OCI-LY7 (cell line): ENCODE results near the gene ACP1. TPM values are rescaled to one million over a fixed set of nuclear protein-coding genes. Genes with fewer than 3 reads are reported as not detected.

Source experiments
- BruUV-seq: library from RNA; stranded (reverse); fragments of 400-500 nt; replicated peaks from 2 replicates; lab custom pipeline; 2021; lab: Mats Ljungman, UMichigan
- CTCF ChIA-PET: fragments of 300-600 bp; sonication (Branson Sonifier 250); formaldehyde crosslinking; loops from one replicate; lab custom pipeline; 2022; ENCODE audit warnings: antibody characterized with exemption; ENCODE audit not compliant: unreplicated experiment; lab: Charles Lee
- POLR2A ChIA-PET: fragments of 300-600 bp; sonication (Branson Sonifier 250); formaldehyde crosslinking; loops from one replicate; lab custom pipeline; 2022; ENCODE audit warnings: antibody characterized with exemption; lab: Charles Lee
- DNase-seq: peaks from one replicate; pipeline ENCODE4 v3.0.0-alpha.2; 2015; ENCODE audit warnings: low spot score
- H2AFZ ChIP-seq: fragments of 200-600 bp; sonication (generic), shearing (Covaris generic); 2 replicates; pipeline ENCODE4 v1.6.1; 2014; ENCODE audit warnings: mild to moderate bottlenecking, antibody characterized with exemption, low read length, moderate library complexity
- H3K27ac ChIP-seq: fragments of 200-600 bp; sonication (generic); 2 replicates; pipeline ENCODE4 v1.5.1; 2014; ENCODE audit warnings: mixed run types, low read depth, mild to moderate bottlenecking, moderate library complexity, low read length, inconsistent platforms; ENCODE audit not compliant: poor library complexity, severe bottlenecking
- H3K36me3 ChIP-seq: fragments of 200-600 bp; sonication (generic); 2 replicates; pipeline ENCODE4 v1.6.1; 2014; ENCODE audit warnings: mild to moderate bottlenecking, antibody characterized with exemption, low read length, moderate library complexity, mixed read lengths; ENCODE audit not compliant: insufficient read depth
- H3K4me1 ChIP-seq: fragments of 200-600 bp; sonication (generic); 2 replicates; pipeline ENCODE4 v1.5.1; 2014; ENCODE audit warnings: mild to moderate bottlenecking, low read length; ENCODE audit not compliant: insufficient read depth, poor library complexity, severe bottlenecking
- H3K4me2 ChIP-seq: fragments of 200-600 bp; sonication (generic); 2 replicates; pipeline ENCODE4 v1.6.1; 2014; ENCODE audit warnings: mild to moderate bottlenecking, low read length
- H3K4me3 ChIP-seq: fragments of 200-600 bp; sonication (generic); 2 replicates; pipeline ENCODE4 v1.5.1; 2014; ENCODE audit warnings: mild to moderate bottlenecking, low read depth, low read length; ENCODE audit not compliant: poor library complexity, severe bottlenecking
- H3K79me2 ChIP-seq: fragments of 200-600 bp; sonication (generic); 2 replicates; pipeline ENCODE4 v1.6.1; 2016; ENCODE audit warnings: low read depth, mild to moderate bottlenecking, low read length, moderate library complexity, mixed read lengths; ENCODE audit not compliant: insufficient read depth
- H3K9me2 ChIP-seq: fragments of 200-600 bp; sonication (generic); 2 replicates; pipeline ENCODE4 v1.6.1; 2016; ENCODE audit warnings: mild to moderate bottlenecking, low read length, mixed read lengths; ENCODE audit not compliant: insufficient read depth
- H3K9me3 ChIP-seq: fragments of 200-600 bp; sonication (generic); 2 replicates; pipeline ENCODE4 v1.6.1; 2014; ENCODE audit warnings: mild to moderate bottlenecking, mixed run types, low read length, mixed read lengths
- H4K20me1 ChIP-seq: fragments of 200-600 bp; sonication (generic); 2 replicates; pipeline ENCODE4 v1.6.1; 2014; ENCODE audit warnings: mild to moderate bottlenecking, antibody characterized with exemption, low read length, moderate library complexity, mixed read lengths; ENCODE audit not compliant: insufficient read depth
- EZH2phosphoT487 ChIP-seq: fragments of 200-600 bp; sonication (generic); IDR thresholded peaks from 2 replicates; pipeline ENCODE4 v1.6.1; 2018; ENCODE audit warnings: low read depth, borderline replicate concordance, mild to moderate bottlenecking, mixed run types, antibody characterized with exemption, low read length, moderate library complexity, mixed read lengths
- intact Hi-C: fragments of 100-400 bp; cut with micrococcal nuclease; formaldehyde crosslinking; loops from one replicate; pipeline ENCODE4 v1.10.0; 2022; ENCODE audit not compliant: unreplicated experiment
- total RNA-seq, 2 experiments: library from RNA; depleted of rRNA in 1 of 2; stranded (reverse); fragments of >200 nt in 1 of 2; shearing (Covaris generic) in 1 of 2; gene quantifications; 2 replicates each; pipeline ENCODE4 v1.2.3, GENCODE V29; 2014 to 2022
- TF ChIP-seq, protein P1 (sequence below): fragments of 200-600 bp; sonication (generic); conservative IDR thresholded peaks from 2 replicates; pipeline ENCODE4 v1.5.1; 2014; ENCODE audit warnings: mild to moderate bottlenecking, antibody characterized with exemption, low read length, moderate library complexity, mixed read lengths

The ACP1 gene
- total RNA-seq, 2 experiments from 2014 or later = 99.0 to 124 TPM

DNA sequence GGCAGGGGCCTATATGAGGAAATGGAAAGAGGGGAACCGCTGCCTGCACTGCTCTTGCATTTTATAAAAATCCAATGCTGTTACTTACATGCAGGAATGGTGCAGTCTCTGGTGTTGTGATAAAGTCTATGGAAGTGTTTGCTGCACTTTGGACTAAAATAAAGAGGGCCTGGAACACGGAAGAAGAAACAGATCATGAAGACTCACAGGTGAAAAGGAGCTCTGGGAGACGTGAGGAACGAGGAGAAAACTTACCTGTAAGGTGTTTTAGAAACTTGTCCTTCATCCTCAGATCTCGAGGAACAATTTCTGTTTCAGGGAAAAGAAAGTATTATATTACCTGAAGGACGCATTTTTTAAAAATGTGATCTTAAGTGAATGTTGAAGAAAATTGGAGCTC, 21.3 kb downstream of the ACP1 start:
- no peak overlapping the region for H3K27ac ChIP-seq
- no peak for DNase-seq
- TF ChIP-seq, protein P1, sequence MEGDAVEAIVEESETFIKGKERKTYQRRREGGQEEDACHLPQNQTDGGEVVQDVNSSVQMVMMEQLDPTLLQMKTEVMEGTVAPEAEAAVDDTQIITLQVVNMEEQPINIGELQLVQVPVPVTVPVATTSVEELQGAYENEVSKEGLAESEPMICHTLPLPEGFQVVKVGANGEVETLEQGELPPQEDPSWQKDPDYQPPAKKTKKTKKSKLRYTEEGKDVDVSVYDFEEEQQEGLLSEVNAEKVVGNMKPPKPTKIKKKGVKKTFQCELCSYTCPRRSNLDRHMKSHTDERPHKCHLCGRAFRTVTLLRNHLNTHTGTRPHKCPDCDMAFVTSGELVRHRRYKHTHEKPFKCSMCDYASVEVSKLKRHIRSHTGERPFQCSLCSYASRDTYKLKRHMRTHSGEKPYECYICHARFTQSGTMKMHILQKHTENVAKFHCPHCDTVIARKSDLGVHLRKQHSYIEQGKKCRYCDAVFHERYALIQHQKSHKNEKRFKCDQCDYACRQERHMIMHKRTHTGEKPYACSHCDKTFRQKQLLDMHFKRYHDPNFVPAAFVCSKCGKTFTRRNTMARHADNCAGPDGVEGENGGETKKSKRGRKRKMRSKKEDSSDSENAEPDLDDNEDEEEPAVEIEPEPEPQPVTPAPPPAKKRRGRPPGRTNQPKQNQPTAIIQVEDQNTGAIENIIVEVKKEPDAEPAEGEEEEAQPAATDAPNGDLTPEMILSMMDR = no peak
- TF ChIP-seq EZH2phosphoT487 = no peak
- no peaks in the 10 kb centered on the region for H3K79me2 ChIP-seq
- no peak overlapping the region for H3K4me3 ChIP-seq
- BruUV-seq = no TSS peak
- H3K36me3 ChIP-seq = peaks cover 26% of the 10 kb centered on the region
- no peaks in the 10 kb centered on the region for H3K9me2 ChIP-seq
- no peaks in the 10 kb centered on the region for H4K20me1 ChIP-seq
- intact Hi-C loops = no loop called here
- ChIA-PET CTCF (no interaction called here), POLR2A (interaction anchor here (0.8 to 1.6 kb wide), 2 partner anchors 10 to 75 kb away, joined by 3 to 4 read pairs; no protein-coding TSS in a partner anchor)
- H3K4me1 ChIP-seq = no peaks in the 10 kb centered on the region
- H3K9me3 ChIP-seq = no peaks in the 10 kb centered on the region
- no peak overlapping the region for H2AFZ ChIP-seq
- no peak overlapping the region for H3K4me2 ChIP-seq

DNA sequence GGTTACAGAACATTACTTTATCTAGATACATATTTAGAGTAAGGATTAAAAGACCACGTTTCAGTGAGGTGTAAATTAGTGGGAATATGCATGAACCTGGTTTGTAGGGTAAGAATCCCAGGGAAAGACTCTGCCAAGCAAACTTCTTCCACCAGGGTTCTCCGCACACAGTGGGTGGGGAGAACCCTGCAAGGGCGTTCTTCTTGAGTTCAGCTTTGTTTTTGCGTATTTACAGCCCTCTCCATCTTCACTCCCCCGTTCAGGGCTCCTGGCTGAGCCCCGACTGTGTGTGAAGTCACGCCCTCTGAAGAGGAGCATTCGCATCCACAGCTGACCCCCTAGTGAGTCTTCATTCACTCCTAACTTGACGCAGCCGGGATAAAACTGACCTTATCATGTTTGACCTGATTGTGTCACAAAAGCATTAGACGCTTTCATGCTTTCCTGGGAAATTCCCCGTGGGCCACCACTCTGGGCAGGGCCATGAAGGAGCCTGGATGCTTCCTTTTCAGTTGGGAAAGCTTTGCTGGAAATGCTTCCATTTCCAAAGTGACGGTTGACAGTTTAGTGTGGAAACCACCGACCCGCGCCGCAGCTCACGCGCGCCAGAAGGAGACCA, 22.1 kb downstream of the ACP1 start:
- intact Hi-C loops = no loop called here
- POLR2A ChIA-PET = interaction anchor here (0.6 to 1.6 kb wide), 2 partner anchors 11 to 157 kb away, joined by 3 to 4 read pairs; no protein-coding TSS in a partner anchor

DNA sequence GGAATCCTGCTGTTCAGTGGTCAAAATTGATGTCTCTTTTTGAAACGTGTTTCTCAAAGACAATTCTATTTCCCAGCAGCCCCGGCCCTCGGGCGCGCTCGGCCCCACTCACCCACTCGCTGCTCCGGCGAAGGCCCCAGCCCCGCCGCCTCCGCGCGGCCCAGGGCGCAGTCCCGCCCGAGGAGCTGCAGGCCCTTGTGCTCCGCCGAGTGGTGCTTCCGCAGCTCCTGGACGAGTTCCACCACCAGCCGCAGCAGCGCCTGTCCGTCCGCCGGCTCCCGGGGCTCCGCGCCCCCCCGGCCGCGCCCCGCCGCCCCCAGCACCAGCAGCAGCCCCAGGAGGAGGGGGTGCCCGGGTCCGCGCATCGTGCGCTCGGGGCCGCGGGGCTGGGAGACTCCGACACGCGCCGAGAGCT, 22.7 kb downstream of the ACP1 start:
- H3K9me3 ChIP-seq = no peaks in the 10 kb centered on the region
- ChIA-PET POLR2A (no interaction called here), CTCF (no interaction called here)
- no TSS peak for BruUV-seq
- no peak overlapping the region for H2AFZ ChIP-seq
- intact Hi-C loops = no loop called here
- H3K4me2 ChIP-seq = no peak overlapping the region
- no peak for TF ChIP-seq EZH2phosphoT487
- TF ChIP-seq, protein P1 = no peak
- no peak for DNase-seq
- H3K4me3 ChIP-seq = no peak overlapping the region
- no peaks in the 10 kb centered on the region for H3K4me1 ChIP-seq
- H3K79me2 ChIP-seq = no peaks in the 10 kb centered on the region
- H3K9me2 ChIP-seq = no peaks in the 10 kb centered on the region
- no peak overlapping the region for H3K27ac ChIP-seq
- peaks cover 12% of the 10 kb centered on the region; the same call in 1 of the 2 replicates for H3K36me3 ChIP-seq
- H4K20me1 ChIP-seq = no peaks in the 10 kb centered on the region

More for the DNA sequence above, 22.1 kb downstream of the ACP1 start:
- no peaks in the 10 kb centered on the region for H3K4me1 ChIP-seq
- H3K4me3 ChIP-seq = no peak overlapping the region
- no peak overlapping the region for H3K27ac ChIP-seq
- no peak overlapping the region for H2AFZ ChIP-seq
- CTCF ChIA-PET = no interaction called here
- H3K4me2 ChIP-seq = no peak overlapping the region
- H3K9me3 ChIP-seq = no peaks in the 10 kb centered on the region
- H3K36me3 ChIP-seq = peaks cover 18% of the 10 kb centered on the region
- DNase-seq = no peak
- no TSS peak for BruUV-seq
- no peaks in the 10 kb centered on the region for H3K9me2 ChIP-seq
- no peaks in the 10 kb centered on the region for H3K79me2 ChIP-seq
- TF ChIP-seq, protein P1 = no peak
- no peak for TF ChIP-seq EZH2phosphoT487
- no peaks in the 10 kb centered on the region for H4K20me1 ChIP-seq
